Measurements from ENCODE around the gene ZFP57. TPM values are rescaled to one million over a fixed set of nuclear protein-coding genes. Genes with fewer than 3 reads are reported as not detected.

Gene ZFP57
- total RNA-seq, 1 donor from 2014 or later, result 0.50 TPM

DNA sequence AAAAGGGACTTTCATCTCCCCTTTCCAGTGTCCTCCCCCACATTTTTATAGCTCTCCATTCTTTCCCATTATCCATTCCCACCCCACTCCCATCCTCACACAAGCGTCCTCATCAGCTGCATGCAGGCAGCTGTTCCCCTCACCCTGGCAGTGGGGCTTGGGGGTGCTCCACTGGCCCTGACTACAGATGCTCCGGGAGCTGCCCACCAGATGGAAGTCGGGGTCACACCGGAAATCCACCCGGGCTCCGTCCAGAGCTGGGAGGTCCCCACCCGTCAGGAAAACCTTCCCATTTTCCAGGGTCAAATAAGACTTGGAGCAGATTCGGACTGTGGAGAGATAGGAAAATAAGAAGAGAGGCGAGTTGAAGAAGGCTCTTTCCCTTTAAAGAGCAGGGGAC lies 50.6 kb downstream of the ZFP57 start:
- Histone ChIP-seq H3K36me3 (ENCODE audit: insufficient read depth, low read length) (no peaks in the 10 kb centered on the region), H3K4me1 (ENCODE audit: insufficient read depth, low read length) (peaks cover 48% of the 10 kb centered on the region), H3K27me3 (ENCODE audit: insufficient read depth, low read length) (no peaks in the 10 kb centered on the region), H3K9me3 (ENCODE audit: insufficient read depth, low read depth, low read length) (no peaks in the 10 kb centered on the region), H4K20me1 (ENCODE audit: insufficient read depth, low read length) (peaks cover 32% of the 10 kb centered on the region), H3K9ac (ENCODE audit: low read length) (no peak overlapping the region), H3K27ac (ENCODE audit: low read depth, low read length) (no peak overlapping the region), H3K79me2 (ENCODE audit: insufficient read depth, low read length) (peaks cover 19% of the 10 kb centered on the region), H2AFZ (ENCODE audit: low read depth, low read length) (no peak overlapping the region), H3K4me3 (ENCODE audit: insufficient read depth, low read depth, low read length) (no peak overlapping the region), H3K4me2 (ENCODE audit: low read length) (peak overlapping the region; percentile 100)
- Mint-ChIP-seq H3K27ac (ENCODE audit: unreplicated experiment) (no peak overlapping the region), H3K9me3 (ENCODE audit: unreplicated experiment) (no peaks in the 10 kb centered on the region), H3K4me1 (ENCODE audit: low read depth, unreplicated experiment) (peaks cover 42% of the 10 kb centered on the region), H3K4me3 (ENCODE audit: unreplicated experiment) (peak overlapping the region; percentile 86), H3K36me3 (ENCODE audit: low read depth, unreplicated experiment) (peaks cover 2% of the 10 kb centered on the region), H3K27me3 (ENCODE audit: low read depth, unreplicated experiment) (no peaks in the 10 kb centered on the region)
- TF ChIP-seq, protein P1, sequence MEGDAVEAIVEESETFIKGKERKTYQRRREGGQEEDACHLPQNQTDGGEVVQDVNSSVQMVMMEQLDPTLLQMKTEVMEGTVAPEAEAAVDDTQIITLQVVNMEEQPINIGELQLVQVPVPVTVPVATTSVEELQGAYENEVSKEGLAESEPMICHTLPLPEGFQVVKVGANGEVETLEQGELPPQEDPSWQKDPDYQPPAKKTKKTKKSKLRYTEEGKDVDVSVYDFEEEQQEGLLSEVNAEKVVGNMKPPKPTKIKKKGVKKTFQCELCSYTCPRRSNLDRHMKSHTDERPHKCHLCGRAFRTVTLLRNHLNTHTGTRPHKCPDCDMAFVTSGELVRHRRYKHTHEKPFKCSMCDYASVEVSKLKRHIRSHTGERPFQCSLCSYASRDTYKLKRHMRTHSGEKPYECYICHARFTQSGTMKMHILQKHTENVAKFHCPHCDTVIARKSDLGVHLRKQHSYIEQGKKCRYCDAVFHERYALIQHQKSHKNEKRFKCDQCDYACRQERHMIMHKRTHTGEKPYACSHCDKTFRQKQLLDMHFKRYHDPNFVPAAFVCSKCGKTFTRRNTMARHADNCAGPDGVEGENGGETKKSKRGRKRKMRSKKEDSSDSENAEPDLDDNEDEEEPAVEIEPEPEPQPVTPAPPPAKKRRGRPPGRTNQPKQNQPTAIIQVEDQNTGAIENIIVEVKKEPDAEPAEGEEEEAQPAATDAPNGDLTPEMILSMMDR (IDR thresholded peaks at IDR 0.05; ENCODE audit: insufficient read depth, low read depth, low read length), result no peak
- TF ChIP-seq EZH2 (IDR thresholded peaks at IDR 0.05; ENCODE audit: insufficient read depth, low read length), result no peak
- no peak for DNase-seq (ENCODE audit: low read depth)
- no peak for FAIRE-seq

DNA sequence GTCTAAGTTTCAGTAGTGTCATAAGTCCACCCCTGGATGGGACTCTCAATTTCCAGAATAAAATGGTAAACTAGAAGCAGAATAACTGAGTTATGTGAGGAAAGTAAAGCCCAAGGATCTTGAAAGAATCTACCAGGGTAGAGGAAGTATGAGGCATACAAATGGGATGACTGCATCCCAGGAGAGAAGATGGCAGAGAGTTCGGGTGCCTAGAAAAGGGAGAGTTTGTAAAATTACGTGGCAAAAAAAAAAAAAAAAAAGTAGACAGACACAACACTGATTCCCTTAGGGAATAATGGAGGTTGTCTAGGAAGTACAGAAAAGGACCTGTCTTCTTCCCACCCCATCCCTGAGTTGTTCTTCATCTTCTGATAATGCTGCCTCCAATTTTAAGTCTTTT lies 51.4 kb downstream of the ZFP57 start:
- Histone ChIP-seq H3K9me3 (ENCODE audit: insufficient read depth, low read depth, low read length) (no peaks in the 10 kb centered on the region), H3K4me1 (ENCODE audit: insufficient read depth, low read length) (peaks cover 55% of the 10 kb centered on the region), H3K79me2 (ENCODE audit: insufficient read depth, low read length) (peaks cover 19% of the 10 kb centered on the region), H3K27me3 (ENCODE audit: insufficient read depth, low read length) (no peaks in the 10 kb centered on the region), H3K4me3 (ENCODE audit: insufficient read depth, low read depth, low read length) (no peak overlapping the region), H3K36me3 (ENCODE audit: insufficient read depth, low read length) (no peaks in the 10 kb centered on the region), H2AFZ (ENCODE audit: low read depth, low read length) (no peak overlapping the region), H3K4me2 (ENCODE audit: low read length) (peak overlapping the region; percentile 100), H3K9ac (ENCODE audit: low read length) (peak overlapping the region; percentile 91), H3K27ac (ENCODE audit: low read depth, low read length) (no peak overlapping the region), H4K20me1 (ENCODE audit: insufficient read depth, low read length) (peaks cover 39% of the 10 kb centered on the region)
- FAIRE-seq (no peak), DNase-seq (ENCODE audit: low read depth) (no peak)
- TF ChIP-seq EZH2 (IDR thresholded peaks at IDR 0.05; ENCODE audit: insufficient read depth, low read length), result no peak
- TF ChIP-seq, protein P1 (IDR thresholded peaks at IDR 0.05; ENCODE audit: insufficient read depth, low read depth, low read length), result no peak
- Mint-ChIP-seq H3K9me3 (ENCODE audit: unreplicated experiment) (no peaks in the 10 kb centered on the region), H3K27me3 (ENCODE audit: low read depth, unreplicated experiment) (no peaks in the 10 kb centered on the region), H3K36me3 (ENCODE audit: low read depth, unreplicated experiment) (peaks cover 2% of the 10 kb centered on the region), H3K4me3 (ENCODE audit: unreplicated experiment) (peak overlapping the region; percentile 86), H3K27ac (ENCODE audit: unreplicated experiment) (no peak overlapping the region), H3K4me1 (ENCODE audit: low read depth, unreplicated experiment) (peaks cover 49% of the 10 kb centered on the region)

DNA sequence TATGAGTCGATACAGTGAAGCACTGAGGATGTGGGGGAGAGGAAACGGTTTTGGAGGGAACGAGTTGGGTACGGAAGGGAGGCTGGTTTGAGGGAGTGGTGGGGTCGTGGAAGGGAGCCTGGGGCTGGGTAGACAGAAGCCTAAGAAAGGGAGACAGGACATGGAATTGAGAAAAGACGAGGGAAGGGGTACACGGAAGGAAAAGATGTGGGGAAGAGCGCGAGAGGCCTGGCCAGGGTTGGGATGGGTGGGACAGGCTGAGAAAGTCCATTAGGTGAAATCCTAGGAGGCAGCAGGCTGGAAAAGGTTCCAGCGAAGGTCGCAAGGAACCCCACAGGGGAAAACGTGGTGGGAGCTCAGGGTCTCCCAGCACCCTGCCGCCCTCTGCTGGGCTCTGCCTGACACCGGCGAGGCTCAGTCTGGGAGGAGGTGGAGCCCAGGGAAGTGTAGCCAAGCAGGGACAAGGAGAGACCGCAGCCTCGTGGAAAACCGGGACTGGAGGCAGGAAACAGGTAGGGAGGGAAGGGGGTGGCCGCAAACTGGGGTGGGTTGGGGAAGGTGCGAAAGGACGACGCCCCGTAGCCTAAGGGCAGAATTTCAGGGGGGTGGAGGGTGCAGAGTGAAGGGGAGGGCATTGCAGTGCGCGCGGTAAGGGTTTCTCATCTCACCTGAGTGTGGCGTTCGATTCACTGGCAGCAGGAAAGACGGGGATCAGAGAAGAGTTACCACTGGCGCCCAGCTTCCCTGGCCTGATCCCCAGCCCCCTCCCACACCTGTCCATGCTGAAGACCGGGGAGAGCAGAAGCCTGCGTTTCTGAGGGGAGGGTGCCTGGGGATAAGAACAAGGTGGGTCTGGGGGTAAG lies 52.3 kb downstream of the ZFP57 start:
- H3K4me3 Mint-ChIP-seq (ENCODE audit: unreplicated experiment), result peak overlapping the region; percentile 89
- H2AFZ ChIP-seq (ENCODE audit: low read depth, low read length), result peak overlapping the region; percentile 96
- peak overlapping the region; percentile 100 for H3K4me2 ChIP-seq (ENCODE audit: low read length)
- H4K20me1 ChIP-seq (ENCODE audit: insufficient read depth, low read length), result peaks cover 46% of the 10 kb centered on the region
- peaks cover 19% of the 10 kb centered on the region for H3K79me2 ChIP-seq (ENCODE audit: insufficient read depth, low read length)
- DNase-seq (ENCODE audit: low read depth), result peak; percentile 55
- H3K4me1 Mint-ChIP-seq (ENCODE audit: low read depth, unreplicated experiment), result peaks cover 54% of the 10 kb centered on the region
- no peaks in the 10 kb centered on the region for H3K27me3 ChIP-seq (ENCODE audit: insufficient read depth, low read length)
- H3K9ac ChIP-seq (ENCODE audit: low read length), result peak overlapping the region; percentile 91
- FAIRE-seq, result no peak
- TF ChIP-seq, protein P1 (IDR thresholded peaks at IDR 0.05; ENCODE audit: insufficient read depth, low read depth, low read length), result peak; percentile 55
- no peak for TF ChIP-seq EZH2 (IDR thresholded peaks at IDR 0.05; ENCODE audit: insufficient read depth, low read length)
- no peaks in the 10 kb centered on the region for H3K27me3 Mint-ChIP-seq (ENCODE audit: low read depth, unreplicated experiment)
- no peaks in the 10 kb centered on the region for H3K9me3 ChIP-seq (ENCODE audit: insufficient read depth, low read depth, low read length)
- no peaks in the 10 kb centered on the region for H3K9me3 Mint-ChIP-seq (ENCODE audit: unreplicated experiment)
- peaks cover 7% of the 10 kb centered on the region for H3K36me3 Mint-ChIP-seq (ENCODE audit: low read depth, unreplicated experiment)
- H3K4me3 ChIP-seq (ENCODE audit: insufficient read depth, low read depth, low read length), result peak overlapping the region; percentile 75
- H3K4me1 ChIP-seq (ENCODE audit: insufficient read depth, low read length), result peaks cover 53% of the 10 kb centered on the region
- H3K27ac ChIP-seq (ENCODE audit: low read depth, low read length), result peak overlapping the region; percentile 80
- peak overlapping the region; percentile 97 for H3K27ac Mint-ChIP-seq (ENCODE audit: unreplicated experiment)
- H3K36me3 ChIP-seq (ENCODE audit: insufficient read depth, low read length), result peaks cover 2% of the 10 kb centered on the region

Measured in astrocyte (in vitro differentiated cells and primary cell).